Stimulated activated CD8-positive, alpha-beta memory T cell treated with anti-CD3 and anti-CD28 coated beads, Interleukin-4, amount 100 ng/mL, for 4 hours (primary cell): ENCODE measurements around the gene SC5D.

Source experiments
- DNase-seq, 2 donors: peaks; one replicate each; pipeline ENCODE4 v3.0.0-alpha.2; 2020; ENCODE audit warnings: low read depth in 2 of 2, low spot score in 1 of 2

Gene SC5D, protein sequence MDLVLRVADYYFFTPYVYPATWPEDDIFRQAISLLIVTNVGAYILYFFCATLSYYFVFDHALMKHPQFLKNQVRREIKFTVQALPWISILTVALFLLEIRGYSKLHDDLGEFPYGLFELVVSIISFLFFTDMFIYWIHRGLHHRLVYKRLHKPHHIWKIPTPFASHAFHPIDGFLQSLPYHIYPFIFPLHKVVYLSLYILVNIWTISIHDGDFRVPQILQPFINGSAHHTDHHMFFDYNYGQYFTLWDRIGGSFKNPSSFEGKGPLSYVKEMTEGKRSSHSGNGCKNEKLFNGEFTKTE

DNA sequence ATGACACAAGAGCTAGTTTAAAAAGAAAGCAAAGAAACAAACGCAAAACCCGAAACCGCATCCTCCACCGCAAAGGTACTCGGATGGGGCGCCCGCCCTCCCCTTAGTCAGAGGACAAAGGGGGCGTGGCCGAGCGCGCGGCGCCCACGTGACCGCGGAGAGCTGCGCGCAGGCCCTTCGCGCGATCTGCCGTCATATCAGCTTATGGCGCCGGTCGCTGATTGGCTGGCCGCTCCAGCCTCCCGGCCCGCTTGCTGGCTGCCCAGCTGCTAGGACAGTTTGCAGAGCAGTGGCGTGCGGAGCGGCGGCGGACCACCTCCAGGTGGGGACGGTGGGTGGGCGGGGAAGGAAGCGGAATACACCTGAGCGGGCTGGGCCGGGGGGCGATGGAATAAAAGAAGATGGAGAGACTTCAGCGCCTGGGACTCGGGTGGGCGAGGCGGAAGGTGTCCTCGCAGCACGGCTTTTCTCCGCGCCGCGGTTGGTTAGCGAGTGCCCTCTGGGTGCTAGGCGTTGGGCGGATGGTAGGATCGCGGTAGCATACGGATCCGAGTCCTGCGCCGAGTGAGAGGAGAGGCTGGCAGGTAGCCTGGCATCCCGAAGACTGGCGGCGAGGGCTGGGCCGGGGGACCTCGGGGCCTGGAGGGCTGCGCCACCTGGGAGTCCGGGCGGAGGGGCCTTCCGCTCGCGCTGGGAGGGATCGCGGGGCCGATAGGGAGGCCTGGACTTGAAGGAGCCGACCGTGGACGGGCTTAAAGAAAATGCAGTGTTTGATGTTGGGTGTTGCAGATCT lies at the start of gene SC5D:
Gene SC5D (plus strand): TSS at position 277 of the 793 bp plus-strand sequence. CDS start 10,605 bp downstream, outside the sequence.
- DNase-seq: peak; percentile 85 to 88

DNA sequence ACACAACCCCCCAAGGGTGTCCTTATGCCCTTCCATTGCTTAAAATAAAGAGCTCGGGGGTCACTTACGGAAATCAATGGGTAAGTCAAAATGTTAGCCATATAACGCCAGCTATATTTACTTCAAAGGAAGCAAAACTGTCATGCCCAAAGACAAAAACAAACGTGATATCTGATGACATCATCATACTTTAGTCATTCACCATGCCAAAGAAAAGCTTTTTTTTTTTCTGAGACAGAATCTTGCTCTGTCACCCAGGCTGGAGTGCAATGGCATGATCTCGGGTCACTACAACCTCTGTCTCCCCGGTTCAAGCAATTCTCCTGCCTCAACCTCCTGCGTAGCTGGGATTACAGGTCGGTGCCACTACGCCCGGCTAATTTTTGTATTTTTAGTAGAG lies 47.7 kb upstream of the SC5D start:
- no peak for DNase-seq

DNA sequence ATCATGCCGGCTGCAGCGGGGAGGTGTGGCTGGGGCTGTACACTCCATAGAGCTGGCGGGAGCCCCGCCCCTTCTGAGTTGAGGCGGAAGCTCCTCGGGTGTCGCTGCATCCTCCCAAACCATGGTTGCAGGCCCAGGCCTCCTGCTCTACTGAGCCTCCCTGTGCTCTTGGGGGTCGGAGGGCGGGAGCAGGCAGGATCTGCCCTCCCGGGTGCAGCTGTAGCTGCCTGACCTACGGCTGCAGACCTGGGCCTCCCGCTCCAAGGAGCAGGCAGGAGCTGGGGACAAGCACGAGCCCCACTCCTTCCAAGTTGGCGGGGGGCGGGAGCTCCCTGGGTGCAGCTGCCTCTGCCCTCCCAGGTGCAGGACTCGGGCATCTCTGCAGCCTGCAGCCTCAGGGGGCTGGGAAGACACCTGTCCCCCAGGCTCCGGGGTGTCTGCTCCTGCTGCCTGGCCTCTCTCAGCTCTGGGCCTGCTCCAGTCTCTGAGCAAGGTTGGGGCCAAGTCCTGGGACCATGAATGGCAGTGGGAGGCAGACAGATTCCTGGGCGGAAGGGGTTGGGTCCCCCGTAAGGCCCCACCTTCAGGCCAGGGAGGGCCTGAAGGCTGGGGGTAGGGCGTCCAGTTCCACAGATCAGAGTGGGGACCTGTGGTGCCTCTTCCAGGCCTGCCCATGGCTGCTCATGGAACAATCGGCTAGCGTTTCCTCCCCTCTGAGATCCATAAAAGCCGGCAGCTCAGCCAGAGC lies 46.4 kb upstream of the SC5D start:
- no peak for DNase-seq

DNA sequence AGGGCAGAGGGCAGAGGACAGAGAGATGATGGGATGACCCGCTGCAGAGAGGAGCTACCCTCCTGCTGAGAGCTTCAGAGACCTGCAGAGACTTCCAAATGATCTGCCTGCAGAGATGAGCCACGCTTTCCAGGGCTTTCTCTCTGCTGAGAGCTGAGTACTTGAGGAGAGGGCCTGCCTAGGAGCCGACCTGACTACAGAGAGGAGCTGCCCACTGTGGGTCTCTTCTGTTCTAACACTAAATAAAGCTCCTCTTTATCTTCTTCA lies 45.9 kb upstream of the SC5D start:
- no peak for DNase-seq

DNA sequence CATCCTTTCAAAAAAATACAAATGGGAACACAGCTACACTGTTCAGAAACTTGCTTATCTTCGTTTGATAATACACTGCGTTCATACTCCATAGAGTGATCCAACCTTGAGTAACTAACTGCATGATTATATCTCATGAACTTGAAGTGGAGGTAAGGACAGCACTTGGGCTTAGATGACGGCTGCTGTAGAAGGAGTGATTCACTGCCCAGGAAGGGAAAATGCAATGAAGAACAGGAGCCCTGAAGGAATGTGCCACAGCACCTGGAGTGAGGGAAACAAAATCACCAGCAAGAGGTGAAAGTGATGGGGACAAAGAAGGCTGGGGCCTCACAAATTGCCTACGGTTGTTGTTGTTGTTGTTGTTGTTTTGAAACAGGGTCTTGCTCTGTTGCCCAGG lies 44.1 kb upstream of the SC5D start:
- DNase-seq: no peak

DNA sequence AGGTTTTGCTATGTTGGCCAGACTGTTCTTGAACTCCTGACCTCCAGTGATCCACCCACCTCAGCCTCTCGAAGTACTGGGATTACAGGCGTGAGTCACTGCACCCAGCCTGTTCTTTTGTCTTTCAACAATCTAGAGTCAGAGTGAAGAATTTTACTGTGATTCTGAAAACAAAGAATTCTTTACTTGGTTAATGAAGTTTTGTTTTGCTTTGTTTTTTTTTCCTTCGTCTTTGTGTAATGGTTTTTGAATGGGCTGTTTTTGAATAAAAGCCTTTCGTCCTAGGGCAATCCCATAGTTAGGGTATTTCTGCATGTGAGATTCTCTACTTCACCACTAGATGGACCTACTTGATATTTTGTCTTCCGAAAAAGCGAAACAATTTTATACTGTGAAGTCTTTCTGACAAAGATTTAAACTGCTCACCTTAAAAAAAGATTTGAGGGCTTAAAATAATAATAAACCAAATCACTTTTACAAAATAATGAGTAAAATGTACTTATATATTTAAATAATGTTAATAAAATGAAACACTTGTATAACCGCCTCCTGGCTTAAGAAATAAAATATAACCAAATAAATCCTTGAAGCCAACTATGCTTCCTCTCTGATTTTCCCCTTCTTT lies 43.4 kb upstream of the SC5D start:
- DNase-seq: no peak

DNA sequence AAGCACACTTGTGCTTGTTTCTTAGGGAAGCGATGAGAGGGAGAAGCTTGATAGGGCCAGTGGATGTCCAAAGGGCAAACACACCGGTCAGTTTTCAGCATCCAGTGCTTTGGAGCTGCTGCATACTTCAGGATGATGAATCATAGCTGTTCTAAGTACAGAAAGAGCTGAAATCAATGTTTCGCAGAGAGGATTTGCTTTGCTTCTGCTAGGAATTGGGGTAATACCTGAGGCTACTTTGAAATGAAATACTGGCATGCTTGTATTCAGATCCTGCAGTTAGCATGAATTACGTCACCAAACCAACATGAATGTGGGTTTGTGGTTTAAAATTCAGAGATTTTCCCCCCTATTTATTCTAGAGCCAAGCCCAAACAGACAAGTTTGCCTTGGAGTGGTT lies 41.7 kb upstream of the SC5D start:
- no peak for DNase-seq

DNA sequence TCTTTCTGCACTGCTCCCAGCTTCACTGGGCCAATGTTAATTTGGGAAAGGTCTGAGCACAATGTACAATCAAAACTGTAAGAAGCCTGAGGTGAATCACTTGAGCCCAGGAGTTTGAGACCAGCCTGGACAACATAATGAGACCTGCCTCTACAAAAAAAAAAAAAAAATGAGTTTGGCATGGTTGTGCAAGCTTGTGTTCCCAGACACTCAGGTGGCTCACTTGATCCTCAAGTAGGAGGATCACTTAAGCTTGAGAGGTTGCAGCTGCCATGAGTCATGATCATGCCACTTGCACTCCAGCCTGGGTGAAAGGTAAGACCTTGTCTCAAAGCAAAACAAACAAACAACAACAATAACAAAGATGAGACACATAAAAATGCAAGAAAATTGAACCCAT lies 38.6 kb upstream of the SC5D start:
- no peak for DNase-seq

DNA sequence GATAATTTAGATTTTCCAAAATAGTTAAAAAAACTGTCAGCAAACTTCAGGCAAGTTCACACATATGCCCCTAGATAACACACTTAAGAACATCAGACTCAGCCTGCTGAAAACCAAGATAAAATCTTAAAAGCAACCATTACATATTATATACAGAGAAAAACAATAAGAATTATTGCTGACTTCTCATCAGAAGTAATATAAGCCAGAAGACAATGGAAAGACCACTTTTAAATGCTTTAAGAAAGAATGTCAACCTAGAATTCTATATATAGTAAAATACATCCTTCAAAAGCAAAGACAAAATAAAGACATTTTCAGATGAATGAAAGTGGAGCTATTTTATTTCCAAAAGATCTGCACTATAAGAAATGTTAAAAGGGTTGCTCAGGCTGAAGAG lies 37.8 kb upstream of the SC5D start:
- no peak for DNase-seq

DNA sequence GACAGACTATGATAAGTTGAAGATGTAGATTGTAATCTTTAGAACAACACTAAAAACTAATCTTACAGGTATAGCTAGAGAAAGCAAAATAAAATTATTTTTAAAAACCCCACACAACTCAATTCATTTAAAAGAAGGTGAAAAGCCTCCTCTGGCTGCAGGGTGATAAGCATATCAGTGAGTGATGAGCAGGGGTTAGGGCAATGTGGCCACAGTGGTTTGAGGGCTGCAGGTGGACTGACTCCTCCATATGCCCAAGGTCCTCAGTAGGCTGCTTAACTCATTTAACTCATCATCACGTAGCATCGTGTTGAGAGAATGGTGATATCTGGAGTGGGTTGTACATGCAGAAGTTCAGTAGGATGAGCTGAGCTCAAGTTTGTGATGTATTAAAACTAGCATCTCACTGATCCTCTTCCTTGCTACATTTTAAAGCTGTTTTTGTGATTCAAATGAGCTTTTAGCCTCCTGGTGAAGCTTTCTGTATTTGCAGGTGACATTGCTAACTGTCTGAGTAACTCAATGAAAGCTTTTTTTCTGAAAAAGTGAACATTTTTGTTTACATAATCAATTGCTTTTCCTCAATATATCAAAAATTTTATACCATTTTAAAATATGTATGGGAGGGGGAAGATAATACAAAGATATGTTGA lies 37.0 kb upstream of the SC5D start:
- no peak for DNase-seq

DNA sequence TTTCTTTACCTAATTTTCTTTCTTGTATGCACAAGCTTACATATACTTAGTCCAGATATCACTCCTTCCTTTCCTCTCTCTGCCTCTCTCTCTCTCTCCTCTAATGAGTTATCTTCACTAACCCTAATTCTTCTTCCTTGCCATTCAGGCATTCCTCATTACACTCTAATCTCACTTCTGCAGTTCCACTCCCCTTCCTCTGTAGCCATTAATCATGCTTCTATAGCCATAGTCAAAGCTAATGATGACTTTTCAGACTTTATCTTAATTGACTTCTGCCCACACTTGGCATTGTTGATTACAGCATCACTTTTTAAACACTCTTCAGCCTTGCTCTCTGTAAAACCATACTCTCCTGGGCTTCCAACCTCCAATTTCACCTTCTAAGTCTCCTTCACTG lies 35.3 kb upstream of the SC5D start:
- DNase-seq: no peak

DNA sequence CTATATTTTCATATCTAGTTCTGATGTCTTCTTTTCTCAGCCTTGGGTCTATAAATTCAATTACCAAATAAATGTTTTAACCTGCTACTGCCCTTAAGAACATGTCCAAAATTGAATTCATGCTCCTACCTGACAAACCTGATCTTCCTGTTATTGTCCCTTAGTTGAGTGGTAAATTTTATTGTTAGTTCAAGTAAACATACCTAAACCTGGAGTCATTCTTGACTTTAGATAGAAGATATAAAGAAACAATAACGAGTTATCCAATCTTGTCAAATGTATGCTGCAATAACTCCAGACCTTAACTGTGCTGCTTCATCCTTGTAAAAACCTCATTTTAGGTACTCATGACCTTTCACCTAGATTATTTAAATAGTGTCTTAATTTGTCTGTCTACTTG lies 34.6 kb upstream of the SC5D start:
- DNase-seq: no peak

DNA sequence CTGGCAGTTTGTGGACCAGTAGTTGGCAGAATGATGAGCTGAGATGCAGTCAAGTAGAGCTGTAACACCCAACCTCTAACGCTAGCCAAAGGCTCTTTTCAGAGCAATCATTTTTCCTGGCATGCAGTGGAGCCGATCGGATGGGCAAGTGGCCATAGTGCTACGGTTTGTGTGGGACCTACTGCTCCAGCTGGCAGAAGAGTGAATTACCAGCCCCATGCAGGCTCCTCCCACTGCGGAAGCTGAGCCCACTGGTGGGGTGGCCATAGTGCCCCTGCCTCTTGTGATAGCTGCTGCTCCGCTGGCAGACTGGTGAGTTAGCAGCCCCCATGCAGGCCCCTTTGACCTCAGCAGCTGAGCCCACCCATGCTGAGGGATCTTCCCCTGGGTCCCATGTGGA lies 27.0 kb upstream of the SC5D start:
- no peak for DNase-seq

DNA sequence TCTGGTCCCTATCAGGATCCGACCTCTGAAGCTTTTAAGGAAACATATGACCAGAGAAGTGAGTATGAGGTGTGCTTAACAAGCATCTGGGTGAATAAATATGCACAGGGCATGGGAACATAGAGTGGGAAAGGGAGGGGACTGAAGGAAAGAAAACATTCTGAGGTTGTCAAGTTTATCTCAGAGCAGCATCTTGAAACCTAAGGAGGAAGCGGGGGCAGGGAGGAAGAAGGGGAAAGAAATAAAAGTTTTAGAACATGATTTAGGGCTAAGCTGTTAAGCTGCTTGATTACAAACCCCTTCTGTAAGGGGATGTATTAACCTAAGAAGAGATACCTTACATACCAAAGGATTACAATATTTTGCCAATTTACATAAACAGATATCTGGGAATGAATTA lies 24.0 kb upstream of the SC5D start:
- no peak for DNase-seq

DNA sequence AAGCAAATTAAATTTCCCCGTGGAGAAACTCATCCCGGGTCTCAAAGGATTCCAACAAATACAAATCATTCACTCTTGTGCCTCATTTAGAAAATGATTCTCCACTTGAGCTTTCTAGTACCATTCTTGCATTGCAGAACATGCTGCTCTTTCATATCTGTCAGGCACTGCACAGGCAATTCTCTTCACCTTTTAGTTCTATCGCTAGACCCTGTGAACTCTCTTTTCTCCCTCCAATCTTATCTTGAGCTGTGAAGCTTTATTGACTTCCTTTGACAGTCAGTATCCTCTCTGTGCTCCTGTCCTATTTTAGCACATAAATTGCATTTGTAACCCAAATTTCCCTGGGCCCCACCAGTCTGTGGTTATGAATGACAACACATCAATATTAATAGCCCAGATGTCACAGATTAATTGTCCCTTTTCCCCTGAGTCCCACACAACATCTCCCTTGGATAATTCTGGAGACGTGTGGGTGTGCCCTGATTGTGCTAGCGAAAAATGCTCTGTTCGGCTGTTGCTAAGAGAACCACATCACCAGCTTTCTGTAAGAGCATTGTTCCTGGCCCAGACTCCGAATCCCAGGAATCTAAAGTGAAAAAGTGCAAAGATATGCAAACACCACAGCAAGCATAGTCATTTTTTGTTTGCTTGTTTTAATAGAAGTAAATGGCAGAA lies 22.4 kb upstream of the SC5D start:
- no peak for DNase-seq

DNA sequence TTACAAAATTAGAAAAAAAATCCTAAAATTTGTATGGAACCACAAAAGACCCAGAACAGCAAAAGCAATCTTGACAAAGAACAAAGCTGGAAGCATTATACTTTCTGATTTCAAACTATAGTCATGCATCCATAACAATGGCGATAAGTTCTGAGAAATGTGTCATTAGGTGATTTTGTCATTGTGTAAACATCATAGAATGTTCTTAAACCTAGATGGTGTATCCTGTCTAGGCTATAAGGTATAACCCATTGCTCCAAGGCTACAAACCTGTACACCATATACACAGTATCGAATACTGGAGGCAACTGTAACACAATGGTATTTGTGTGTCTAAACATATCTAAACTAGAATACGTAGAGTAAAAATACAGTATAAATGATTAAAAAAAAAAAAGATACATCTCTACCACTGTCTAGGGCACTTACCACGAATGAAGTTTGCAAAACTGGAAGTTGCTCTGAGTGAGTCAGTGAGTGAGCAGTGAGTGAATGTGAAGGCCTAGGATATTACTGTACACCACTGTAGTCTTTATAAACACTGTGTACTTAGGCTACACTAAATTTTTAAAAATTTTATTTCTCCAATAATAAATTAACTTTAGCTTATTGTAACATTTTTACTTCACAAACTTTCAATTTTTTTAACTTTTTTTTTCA lies 18.1 kb upstream of the SC5D start:
- no peak for DNase-seq

DNA sequence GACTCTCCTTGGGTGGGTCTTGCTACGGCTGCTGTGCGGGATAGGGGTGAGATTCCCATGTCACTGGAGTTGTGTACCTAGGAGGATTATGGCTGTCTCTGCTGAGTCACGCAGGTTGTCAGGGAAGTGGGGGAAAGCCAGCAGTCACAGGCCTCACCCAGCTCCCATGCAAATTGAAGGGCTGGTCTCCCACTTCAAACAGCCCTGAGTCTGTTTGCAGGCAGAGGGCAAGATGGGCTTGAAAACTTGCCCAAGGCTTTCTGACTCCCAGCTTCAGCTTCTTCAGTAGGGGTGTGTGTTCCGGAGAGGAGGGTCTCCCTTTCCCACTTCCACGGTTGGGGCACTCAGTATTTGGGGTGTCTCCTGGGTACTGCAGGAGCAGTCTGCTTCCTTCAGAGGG lies 10.9 kb upstream of the SC5D start:
- DNase-seq: no peak

DNA sequence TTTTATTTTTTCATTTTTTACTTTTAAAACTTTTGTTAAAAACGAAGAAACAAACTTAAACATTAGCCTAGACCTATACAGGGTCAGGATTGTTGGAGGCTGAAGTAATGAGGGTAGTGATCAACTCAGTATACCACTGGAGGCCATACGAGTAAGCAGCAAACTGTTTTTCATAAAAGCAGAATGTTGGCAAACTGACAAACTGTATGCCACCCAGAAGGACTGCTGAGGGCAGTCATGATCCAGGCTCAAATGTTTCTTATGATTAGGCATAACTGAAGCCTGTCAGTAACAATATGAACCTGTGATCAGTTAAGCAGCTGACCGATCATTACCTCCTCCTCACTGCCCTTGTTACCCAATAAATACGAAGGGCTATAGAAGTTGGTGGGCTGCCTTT lies 10.2 kb upstream of the SC5D start:
- DNase-seq: no peak

DNA sequence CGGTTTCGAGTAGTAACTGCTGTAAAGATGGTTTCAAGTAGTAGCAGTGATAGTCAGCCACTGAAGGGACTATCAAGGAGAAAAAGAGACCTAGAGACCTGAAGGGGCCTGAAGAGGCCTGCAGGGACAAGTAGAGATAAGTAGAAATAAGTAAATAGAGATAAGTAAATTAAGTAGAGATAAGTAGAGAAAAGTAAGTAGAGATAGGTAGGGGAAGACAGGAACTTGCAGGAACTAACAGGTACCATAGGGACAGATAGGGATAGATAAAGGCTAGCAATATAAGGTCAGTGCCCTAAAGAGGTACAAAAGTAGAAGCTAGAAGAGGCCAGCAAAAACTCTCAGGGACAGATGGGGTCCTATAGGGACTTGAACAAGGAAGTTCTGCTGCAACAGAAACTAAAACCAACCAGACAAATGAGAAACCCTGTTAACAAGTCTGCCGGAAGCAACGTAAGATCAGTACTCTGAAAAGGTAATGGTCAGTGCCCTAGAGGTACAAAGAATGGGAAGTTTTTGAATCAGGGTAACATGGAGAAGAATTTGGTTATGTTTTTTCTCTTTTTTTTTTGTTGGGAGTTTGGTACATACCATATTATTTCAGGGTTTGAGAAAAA lies 9.6 kb upstream of the SC5D start:
- no peak for DNase-seq

DNA sequence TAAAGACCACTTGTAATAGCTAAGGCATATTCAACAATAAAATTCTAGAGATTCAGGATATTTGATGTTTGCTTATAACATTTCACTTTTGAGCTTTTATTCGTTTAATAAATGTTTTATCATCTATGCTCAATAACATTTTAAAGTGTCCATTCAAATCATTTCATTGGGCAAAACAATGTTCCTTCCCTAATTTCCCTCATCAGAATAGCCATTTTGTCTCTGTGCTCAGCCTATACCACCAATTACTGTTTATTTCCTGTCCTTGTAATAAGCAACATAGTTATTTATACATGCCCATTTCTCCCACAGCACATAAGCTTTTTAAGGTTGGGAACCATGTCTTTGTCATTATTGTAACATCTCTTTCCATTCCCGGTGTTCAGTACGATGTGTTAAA lies 1.3 kb upstream of the SC5D start:
- no peak for DNase-seq
